ENCODE measurements around the gene DCXR. TPM values are rescaled to one million over a fixed set of nuclear protein-coding genes. Genes with fewer than 3 reads are reported as not detected.

Gene DCXR
- total RNA-seq, 1 donor from 2014 or later, result 80.0 TPM

DNA sequence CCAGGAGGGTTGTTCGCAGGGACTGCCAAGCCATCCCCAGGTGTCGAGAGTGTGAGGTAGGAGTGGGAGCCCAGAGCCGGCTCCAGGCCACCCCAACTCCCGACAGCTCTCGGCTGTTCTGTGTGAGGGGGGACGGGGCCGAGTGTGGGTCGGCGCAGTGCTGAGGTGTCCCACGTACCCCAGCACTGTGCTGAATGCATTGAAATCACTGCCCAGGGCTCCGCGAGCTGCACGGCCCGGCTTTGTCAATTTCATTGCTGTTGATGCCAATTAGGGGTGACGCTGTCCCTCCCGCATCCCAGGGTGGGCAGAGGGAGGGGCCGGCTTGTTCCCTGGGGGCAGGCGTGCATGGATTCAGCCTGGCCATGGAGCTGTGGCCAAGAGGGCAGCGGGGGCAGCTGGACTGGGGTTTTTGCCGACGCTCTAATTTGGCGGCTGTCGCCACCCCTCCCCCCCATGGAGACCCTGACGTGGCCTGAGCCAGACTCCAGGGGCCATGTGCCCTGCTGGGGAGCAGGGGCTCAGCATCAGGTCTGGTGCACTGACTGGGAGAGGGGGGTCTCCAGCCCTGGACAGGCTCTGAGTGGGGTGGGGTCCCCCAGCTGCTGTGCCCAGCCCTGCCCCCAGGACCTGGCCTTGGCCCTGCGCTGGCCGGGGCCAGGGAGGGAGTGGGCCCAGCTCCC is 29.1 kb downstream of the DCXR start:
- no peak for DNase-seq (ENCODE audit: low spot score)
- intact Hi-C loops (cut with DNase I), result no loop called here

DNA sequence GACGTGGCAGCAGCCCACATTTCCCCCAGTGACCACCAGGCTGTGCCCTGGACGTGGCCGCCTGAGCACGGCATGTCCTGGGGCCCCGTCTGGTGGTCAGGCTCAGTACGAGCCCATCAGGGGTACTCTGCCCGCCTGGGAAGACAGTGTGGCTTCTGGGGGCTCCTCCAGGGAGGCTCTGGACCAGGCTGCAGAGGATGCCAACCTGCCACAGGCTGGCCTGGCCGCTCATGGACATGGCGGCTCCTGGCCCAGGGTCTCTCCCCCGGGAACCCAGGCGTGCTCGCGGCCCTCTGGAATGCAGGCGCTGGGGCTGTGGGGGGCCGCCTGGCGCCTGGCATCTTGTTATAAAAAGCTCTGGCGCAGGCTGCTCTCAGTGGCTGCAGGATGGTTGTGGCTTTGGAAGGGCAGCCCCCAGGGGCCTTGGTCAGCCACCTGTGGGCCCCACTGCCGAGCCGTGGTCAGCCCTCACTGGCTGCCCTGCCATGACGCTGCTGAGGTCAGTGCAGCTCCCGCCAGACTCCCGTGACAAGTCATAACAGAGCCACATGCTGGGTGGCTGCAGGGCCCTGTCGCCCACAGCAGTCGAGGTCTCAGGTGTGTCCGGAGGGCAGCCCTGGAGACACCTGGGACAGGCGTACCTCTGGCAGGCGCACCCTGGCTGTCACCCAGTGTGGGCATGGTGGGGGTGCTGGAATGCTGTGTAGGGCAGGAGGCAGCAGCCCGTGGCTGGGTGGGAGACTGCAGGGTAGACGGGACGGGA is 29.8 kb downstream of the DCXR start:
- intact Hi-C loops (cut with DNase I), result no loop called here
- ATAC-seq, result no peak
- DNase-seq (ENCODE audit: low spot score), result no peak

More for the DNA sequence above, 29.1 kb downstream of the DCXR start:
- no peak for ATAC-seq

DNA sequence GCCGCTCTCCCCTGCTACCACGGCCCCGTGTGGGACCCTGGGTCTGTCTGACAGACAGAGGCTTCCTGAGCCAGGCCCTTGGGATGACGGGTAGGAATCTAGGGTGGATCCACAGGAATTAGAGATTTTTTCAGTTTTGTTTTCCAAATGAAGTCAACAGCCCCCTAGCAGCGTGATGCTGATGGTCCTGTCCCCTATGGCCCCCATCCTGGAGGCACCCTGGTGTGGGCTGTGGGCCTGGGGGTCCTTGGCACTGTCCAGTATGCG is 30.3 kb downstream of the DCXR start:
- intact Hi-C loops (cut with DNase I), result no loop called here
- ATAC-seq, result no peak

GRCh38 chr17:82006468-82007227 is 30.8 kb downstream of the DCXR start:
- ATAC-seq (no peak), DNase-seq (ENCODE audit: low spot score) (no peak)
- intact Hi-C loops (cut with DNase I), result no loop called here

More for the DNA sequence above, 30.3 kb downstream of the DCXR start:
- no peak for DNase-seq (ENCODE audit: low spot score)

GRCh38 chr17:82005701-82006348 is 31.7 kb downstream of the DCXR start:
- no peak for DNase-seq (ENCODE audit: low spot score)
- intact Hi-C loops (cut with DNase I), result no loop called here
- ATAC-seq, result no peak

- intact Hi-C loops (cut with DNase I), result no loop called here
- ATAC-seq, result no peak
- no peak for DNase-seq (ENCODE audit: low spot score)
Observed at GRCh38 chr17:82004517-82005455, 32.7 kb downstream of the DCXR start.

GRCh38 chr17:82003411-82004381 is 33.8 kb downstream of the DCXR start:
- peak; percentile 78 for ATAC-seq
- intact Hi-C loops (cut with DNase I), result no loop called here

GRCh38 chr17:82001571-82002056 is 35.9 kb downstream of the DCXR start:
- intact Hi-C loops (cut with DNase I), result no loop called here
- ATAC-seq (no peak), DNase-seq (ENCODE audit: low spot score) (no peak)

More at GRCh38 chr17:82003411-82004381, 33.8 kb downstream of the DCXR start:
- DNase-seq (ENCODE audit: low spot score), result peak; percentile 79

- no peak for DNase-seq (ENCODE audit: low spot score)
- intact Hi-C loops (cut with DNase I), result no loop called here
- ATAC-seq, result no peak
Observed at GRCh38 chr17:82000803-82001570, 36.5 kb downstream of the DCXR start.

GRCh38 chr17:81999976-82000802 is 37.3 kb downstream of the DCXR start:
- DNase-seq (ENCODE audit: low spot score) (no peak), ATAC-seq (no peak)
- intact Hi-C loops (cut with DNase I), result no loop called here

DNA sequence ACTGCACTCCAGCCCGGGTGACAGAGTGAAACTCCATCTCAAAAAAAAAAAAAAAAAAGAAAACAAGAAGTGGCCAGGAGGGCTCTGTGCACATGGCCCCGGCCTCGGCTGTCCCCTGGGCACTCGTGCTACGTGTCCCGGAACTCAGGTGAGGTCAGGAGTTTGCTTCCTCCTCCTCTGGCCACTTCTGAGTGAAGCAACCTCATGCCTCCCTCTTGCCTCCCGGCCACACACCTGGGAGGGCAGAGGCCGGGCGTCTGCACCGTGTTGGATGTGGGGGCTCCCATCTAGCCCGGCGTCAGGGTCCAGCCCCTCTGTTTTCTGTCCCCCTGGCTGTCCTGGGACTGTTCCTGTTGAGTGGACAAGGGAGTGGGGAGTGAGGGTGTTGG is 37.9 kb downstream of the DCXR start:
- ATAC-seq (no peak), DNase-seq (ENCODE audit: low spot score) (no peak)
- intact Hi-C loops (cut with DNase I), result no loop called here

DNA sequence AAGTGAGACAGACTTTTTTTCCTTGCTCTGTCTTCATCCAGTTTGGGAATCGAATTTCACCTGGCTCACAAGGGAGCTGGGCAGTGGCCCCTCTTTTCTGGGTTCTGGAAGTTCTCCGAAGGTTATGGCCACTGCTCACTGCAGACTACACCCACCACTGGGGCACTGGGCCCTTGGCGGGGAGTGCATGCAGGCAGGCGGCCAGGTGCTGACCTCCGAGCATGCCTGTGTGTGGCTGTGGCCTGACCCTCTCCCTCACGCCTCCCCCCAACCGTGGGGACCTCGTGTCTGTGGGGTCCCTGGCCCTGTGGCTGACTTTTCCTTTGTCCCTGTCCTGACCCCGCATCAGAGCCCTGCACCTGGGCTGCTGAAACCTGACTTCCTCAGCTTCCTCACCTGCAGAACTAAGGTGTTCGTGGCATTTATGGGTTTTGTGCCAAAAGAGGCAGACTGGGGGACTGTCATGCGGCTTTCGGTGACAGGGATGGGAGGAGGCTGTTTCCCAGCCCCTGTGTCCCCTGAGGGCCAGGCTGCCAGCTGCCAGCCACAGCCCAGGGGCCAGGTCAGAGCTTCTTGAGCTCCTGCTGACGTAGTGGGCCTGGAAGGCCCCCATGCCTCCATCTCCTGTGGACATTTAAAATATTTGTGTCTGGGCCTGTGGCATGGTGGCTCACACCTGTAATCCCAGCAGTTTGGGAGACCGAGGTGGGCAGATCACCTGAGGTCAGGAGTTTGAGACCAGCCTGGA is 38.6 kb downstream of the DCXR start:
- no peak for ATAC-seq
- no peak for DNase-seq (ENCODE audit: low spot score)
- intact Hi-C loops (cut with DNase I), result no loop called here

DNA sequence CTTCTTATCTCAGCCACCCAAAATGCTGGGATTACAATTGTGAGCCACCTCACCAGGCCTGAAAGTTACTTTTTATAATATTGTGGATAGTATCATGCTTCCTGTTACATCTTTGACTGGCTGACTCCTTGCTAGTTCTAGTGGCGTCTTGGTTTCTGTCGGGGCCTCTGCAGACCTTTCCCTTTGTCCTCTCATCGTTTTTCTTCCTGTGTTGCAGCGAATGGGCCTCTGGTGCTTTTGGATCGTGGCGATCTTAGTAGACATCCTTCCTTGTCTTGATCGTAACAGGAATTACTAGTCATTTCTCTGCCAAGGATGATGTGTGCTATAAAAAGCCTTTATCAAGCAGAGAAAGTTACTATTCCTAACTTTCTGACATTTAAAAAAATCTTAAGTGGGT is 39.3 kb downstream of the DCXR start:
- DNase-seq (ENCODE audit: low spot score) (no peak), ATAC-seq (no peak)
- intact Hi-C loops (cut with DNase I), result no loop called here

- DNase-seq (ENCODE audit: low spot score), result no peak
- intact Hi-C loops (cut with DNase I), result no loop called here
- no peak for ATAC-seq
Observed at GRCh38 chr17:81996757-81997441, 40.6 kb downstream of the DCXR start.

All from sciatic nerve (tissue), 2 donors.